Cardiac muscle cell (in vitro differentiated cells and primary cell): Measurements from ENCODE around the gene TXNDC16. TPM values are rescaled to one million over a fixed set of nuclear protein-coding genes. Genes with fewer than 3 reads are reported as not detected.

Experiments used
- DNase-seq, 2 donors: peaks; one replicate each; pipeline versions ENCODE4 v3.0.0 to v3.0.0-alpha.2; 2010 to 2017; ENCODE audit warnings: low read depth in 1 of 2, low spot score in 1 of 2
- H3K27ac ChIP-seq: fragments of 200-600 bp; sonication (generic); 2 replicates; pipeline ENCODE4 v1.5.1; 2016
- H3K27me3 ChIP-seq: fragments of 200-600 bp; sonication (generic); 2 replicates; pipeline ENCODE4 v1.6.0; 2016; ENCODE audit warnings: control low read depth
- H3K36me3 ChIP-seq: fragments of 200-600 bp; sonication (generic); 2 replicates; pipeline ENCODE4 v1.5.1; 2016; ENCODE audit warnings: control low read depth
- H3K4me1 ChIP-seq: fragments of 200-600 bp; sonication (generic); 2 replicates; pipeline ENCODE4 v1.8.1; 2017; ENCODE audit warnings: low read depth, mild to moderate bottlenecking, mixed run types
- H3K4me3 ChIP-seq: fragments of 200-600 bp; sonication (generic); 2 replicates; pipeline ENCODE4 v1.5.1; 2016; ENCODE audit warnings: mild to moderate bottlenecking
- H3K9me3 ChIP-seq: fragments of 200-600 bp; sonication (generic); 2 replicates; pipeline ENCODE4 v1.5.1; 2017; ENCODE audit warnings: low read depth, mild to moderate bottlenecking, control low read depth
- CTCF ChIP-seq: IDR thresholded peaks from 2 replicates; pipeline ENCODE4 v1.5.1; 2012; ENCODE audit warnings: low read depth, mild to moderate bottlenecking, low read length
- polyA plus RNA-seq: library from polyadenylated mRNA; unstranded; fragments of >200 nt; fragmentation: Nextera tagmentation; extraction: Ambion mirVana; gene quantifications from 2 replicates; pipeline ENCODE4 v1.2.1, GENCODE V29; 2016
- total RNA-seq: library from RNA; depleted of rRNA; stranded (reverse); fragments of >200 nt; gene quantifications from 2 replicates; pipeline ENCODE4 v1.2.3, GENCODE V29; 2016

The TXNDC16 gene
- total and polyA plus RNA-seq, 2 experiments from 2014 or later, result 6.9 to 7.8 TPM

DNA sequence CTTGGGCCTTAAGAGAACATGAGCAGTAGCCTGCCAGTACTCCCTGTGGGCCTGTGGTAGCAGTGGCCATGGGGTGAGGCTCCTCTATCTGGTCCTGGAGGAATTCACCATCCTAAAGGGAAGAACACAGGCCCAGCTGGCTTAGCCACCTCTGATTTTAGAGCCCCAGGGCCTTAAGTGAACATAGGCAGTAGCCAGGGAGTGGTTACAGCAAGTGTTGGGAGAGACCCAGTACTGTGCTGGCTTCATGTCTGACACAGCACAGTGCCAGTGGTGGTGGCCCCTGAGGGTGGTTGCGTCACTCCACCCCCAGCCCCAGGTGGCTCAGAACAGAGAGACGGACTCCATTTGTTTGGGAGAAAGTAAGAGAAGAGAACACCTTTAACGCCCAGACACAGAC is 105.1 kb downstream of the TXNDC16 start:
- no peaks in the 10 kb centered on the region for H3K9me3 ChIP-seq
- no peak for TF ChIP-seq CTCF
- no peaks in the 10 kb centered on the region for H3K36me3 ChIP-seq
- no peaks in the 10 kb centered on the region for H3K27me3 ChIP-seq
- no peak overlapping the region for H3K4me3 ChIP-seq
- no peaks in the 10 kb centered on the region for H3K4me1 ChIP-seq
- no peak for DNase-seq
- H3K27ac ChIP-seq, result no peak overlapping the region

DNA sequence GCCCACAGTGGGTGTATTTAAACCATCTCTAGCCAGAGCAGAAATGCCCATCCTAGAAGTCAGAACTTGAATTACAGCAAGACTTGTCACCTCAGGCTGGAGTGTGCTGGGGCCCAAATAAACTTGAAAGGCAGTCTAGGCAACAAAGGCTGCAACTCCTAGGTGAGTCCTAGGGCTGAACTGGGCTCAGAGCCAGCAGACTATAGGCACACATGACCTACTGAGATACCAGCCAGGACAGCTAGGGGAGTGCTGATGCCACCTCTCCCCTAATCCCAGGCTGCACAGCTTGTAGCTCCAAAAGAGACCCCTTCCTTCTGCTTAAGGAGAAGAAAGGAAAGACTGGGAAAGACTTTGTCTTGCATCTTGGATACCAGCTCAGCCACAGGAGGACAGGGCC is 106.0 kb downstream of the TXNDC16 start:
- Histone ChIP-seq H3K4me3 (no peak overlapping the region), H3K9me3 (no peaks in the 10 kb centered on the region), H3K4me1 (no peaks in the 10 kb centered on the region), H3K27me3 (no peaks in the 10 kb centered on the region), H3K27ac (no peak overlapping the region), H3K36me3 (no peaks in the 10 kb centered on the region)
- DNase-seq, result peak in 1 of 2 donors; percentile 0
- no peak for TF ChIP-seq CTCF

- TF ChIP-seq CTCF, result no peak
- H3K27ac ChIP-seq, result no peak overlapping the region
- no peak for DNase-seq
These were observed 108.8 kb downstream of the TXNDC16 start for GRCh38 chr14:52443506-52443905.

DNA sequence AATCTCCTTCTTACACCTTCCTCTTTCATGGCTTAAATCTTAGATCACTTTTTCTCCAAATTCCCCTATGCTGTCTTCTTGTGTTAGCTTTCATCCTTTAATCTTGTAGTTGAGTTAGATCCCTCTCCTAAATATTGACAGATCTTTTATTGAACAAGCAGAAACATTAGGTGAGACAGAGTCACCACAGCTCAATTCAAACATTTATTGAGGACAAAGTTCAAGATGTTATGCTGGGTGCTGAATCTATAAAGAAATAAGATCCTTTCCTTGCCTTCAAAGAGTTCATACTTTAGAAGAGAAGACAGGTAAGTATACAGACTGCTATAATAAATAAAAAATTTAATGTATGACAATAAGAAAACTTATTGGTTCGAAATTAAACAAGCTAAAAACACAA is 109.7 kb downstream of the TXNDC16 start:
- Histone ChIP-seq H3K27ac (no peak overlapping the region), H3K4me3 (no peak overlapping the region), H3K36me3 (no peaks in the 10 kb centered on the region), H3K9me3 (no peaks in the 10 kb centered on the region), H3K27me3 (no peaks in the 10 kb centered on the region), H3K4me1 (no peaks in the 10 kb centered on the region)
- no peak for TF ChIP-seq CTCF
- DNase-seq, result no peak

More at GRCh38 chr14:52443506-52443905, 108.8 kb downstream of the TXNDC16 start:
- Histone ChIP-seq H3K4me3 (no peak overlapping the region), H3K9me3 (no peaks in the 10 kb centered on the region), H3K4me1 (no peaks in the 10 kb centered on the region), H3K27me3 (no peaks in the 10 kb centered on the region), H3K36me3 (no peaks in the 10 kb centered on the region)

DNA sequence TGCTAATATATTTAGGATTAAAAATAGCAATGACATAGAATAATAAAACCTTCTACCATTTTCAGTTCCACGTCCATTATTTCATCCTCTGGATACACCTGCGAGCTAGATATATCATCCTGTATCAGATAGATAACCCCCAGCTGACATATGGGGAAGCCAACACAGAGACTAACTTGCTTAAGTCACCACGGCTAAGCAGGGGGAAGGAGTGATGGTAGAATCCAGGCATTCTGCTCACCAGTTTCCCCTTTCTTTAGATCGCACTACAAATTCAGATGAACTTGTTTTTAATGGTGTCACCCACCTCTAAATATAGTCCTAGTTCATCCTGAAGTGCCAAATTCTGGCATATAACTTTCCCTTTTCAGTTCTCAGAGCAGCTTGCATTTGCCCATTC is 110.1 kb downstream of the TXNDC16 start:
- no peak overlapping the region for H3K4me3 ChIP-seq
- H3K4me1 ChIP-seq, result no peaks in the 10 kb centered on the region
- H3K27ac ChIP-seq, result no peak overlapping the region
- H3K9me3 ChIP-seq, result no peaks in the 10 kb centered on the region
- no peaks in the 10 kb centered on the region for H3K27me3 ChIP-seq
- no peak for DNase-seq
- H3K36me3 ChIP-seq, result no peaks in the 10 kb centered on the region
- TF ChIP-seq CTCF, result no peak

DNA sequence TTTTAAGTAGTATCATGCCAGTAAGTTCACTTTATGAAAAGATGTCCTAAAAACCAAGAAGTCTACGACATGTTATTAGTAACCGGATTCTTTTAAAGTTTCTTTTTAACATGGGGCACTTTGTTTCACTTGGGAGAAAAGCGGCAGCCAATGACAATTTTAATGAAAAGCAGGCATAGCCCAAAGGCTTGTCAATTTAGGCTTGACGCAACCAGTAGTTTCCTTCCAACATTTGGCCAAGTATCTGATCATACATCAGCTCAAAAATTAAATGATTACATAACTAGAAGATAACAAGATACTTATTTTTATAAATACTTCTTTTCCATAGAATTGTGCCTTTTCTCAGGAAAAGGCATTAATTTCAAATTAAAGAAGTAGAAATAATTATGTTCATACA is 112.8 kb downstream of the TXNDC16 start:
- no peak for DNase-seq
- Histone ChIP-seq H3K27ac (no peak overlapping the region), H3K36me3 (peaks cover 3% of the 10 kb centered on the region), H3K4me1 (no peaks in the 10 kb centered on the region), H3K9me3 (no peaks in the 10 kb centered on the region), H3K27me3 (no peaks in the 10 kb centered on the region), H3K4me3 (no peak overlapping the region)
- TF ChIP-seq CTCF, result no peak
